Upper lobe of left lung (tissue), 6 donors: ENCODE data around the gene SLC29A1. TPM values are rescaled to one million over a fixed set of nuclear protein-coding genes. Genes with fewer than 3 reads are reported as not detected.
"Not testable (repeated sequence)": the region's sequence is repeated elsewhere in the genome, so short reads cannot be mapped to it uniquely, and the experiment has no call there.

ENCODE experiments used
- ATAC-seq, 2 donors: fragments of 200-7000 bp; cut with Tn5 transposase; one replicate each; pipeline ENCODE4 v1.9.1; 2022; ENCODE audit warnings: mild to moderate bottlenecking in 2 of 2, moderate library complexity in 2 of 2; ENCODE audit not compliant: low FRiP score in 2 of 2
- DNase-seq, 2 donors: peaks; one replicate each; pipeline ENCODE4 v3.0.0-alpha.2; 2019 to 2020
- H3K27ac ChIP-seq, 4 donors: fragments of 200-600 bp; sonication (generic); one replicate each; pipeline ENCODE4 v1.5.1; 2016 to 2019
- H3K27me3 ChIP-seq, 4 donors: fragments of 200-600 bp; sonication (generic); one replicate each; pipeline ENCODE4 v1.5.1; 2017 to 2019
- H3K36me3 ChIP-seq, 4 donors: fragments of 200-600 bp; sonication (generic); one replicate each; pipeline ENCODE4 v1.5.1; 2016 to 2019
- H3K4me1 ChIP-seq, 4 donors: fragments of 200-600 bp; sonication (generic); one replicate each; pipeline ENCODE4 v1.5.1; 2018 to 2019
- H3K4me3 ChIP-seq, 4 donors: fragments of 200-600 bp; sonication (generic); one replicate each; pipeline ENCODE4 v1.5.1; 2017 to 2019; ENCODE audit warnings: mild to moderate bottlenecking in 2 of 4, moderate library complexity in 1 of 4
- H3K9me3 ChIP-seq, 4 donors: fragments of 200-600 bp; sonication (generic); one replicate each; pipeline ENCODE4 v1.5.1; 2018 to 2019
- EP300 ChIP-seq, 4 donors: sonication (generic); formaldehyde crosslinking; IDR thresholded peaks; one replicate each; pipeline ENCODE4 v1.5.1; 2017; ENCODE audit warnings: antibody characterized with exemption in 4 of 4, control low read depth in 2 of 4
- POLR2A ChIP-seq, 4 donors: fragments of 450-650 bp; IDR thresholded peaks; one replicate each; pipeline ENCODE4 v1.5.1; 2016 to 2017; ENCODE audit warnings: antibody characterized with exemption in 4 of 4, mild to moderate bottlenecking in 2 of 4
- POLR2AphosphoS5 ChIP-seq, 2 donors: sonication (generic); formaldehyde crosslinking; IDR thresholded peaks; one replicate each; pipeline ENCODE4 v1.5.1; 2017; ENCODE audit warnings: antibody characterized with exemption in 2 of 2
- WGBS, 2 donors: methylation state at CpG; one replicate each; pipeline ENCODE4 v1.1.5; 2017 to 2018; 5-methylcytosine and 5-hydroxymethylcytosine counted together
- total RNA-seq, 6 donors: library from RNA; depleted of rRNA in 4 of 6; stranded (reverse); fragments of >200 nt in 4 of 6; gene quantifications; one replicate each; pipeline versions ENCODE4 v1.1.0 to v1.2.1, GENCODE V29; 2016 to 2021
- TF ChIP-seq, protein P1 (sequence below), 6 experiments: fragments of 450-650 bp in 4 of 6; fragments of 200-600 bp in 2 of 6; sonication (generic) in 2 of 6; IDR thresholded peaks; one replicate each; pipeline ENCODE4 v1.5.1; 2016 to 2019; ENCODE audit warnings: antibody characterized with exemption in 6 of 6
- donor health status: DM: no; HTN: no; CAD: no; lungs with moderate emphysema.
- donor health status: DM: no; HTN: yes; CAD: no; lungs with severe emphysema.

The SLC29A1 gene
- total RNA-seq, 6 donors from 2014 or later, result 38.3 to 93.2 (median 45.8) TPM

GRCh38 chr6:44230034-44230675 is 6.8 kb downstream of the SLC29A1 start:
- H3K27me3 ChIP-seq, result no peaks in the 10 kb centered on the region
- no peak overlapping the region for H3K4me3 ChIP-seq
- no peaks in the 10 kb centered on the region for H3K9me3 ChIP-seq
- H3K27ac ChIP-seq, result no peak overlapping the region
- peaks cover 27 to 37% (median 29%) of the 10 kb centered on the region in 4 donors for H3K4me1 ChIP-seq
- ATAC-seq (no peak), DNase-seq (peak in 1 of 2 donors; percentile 28)
- H3K36me3 ChIP-seq, result peaks cover 0 to 37% (median 22%) of the 10 kb centered on the region in 4 donors
- WGBS, 2 donors, result 97 to 100% methylated on average over 6 to 9 of the region's 10 CpGs
- no peak for TF ChIP-seq POLR2A (IDR thresholded peaks at IDR 0.05)
- no peak for TF ChIP-seq POLR2AphosphoS5 (IDR thresholded peaks at IDR 0.05)
- TF ChIP-seq EP300 (IDR thresholded peaks at IDR 0.05), result no peak
- TF ChIP-seq, protein P1, sequence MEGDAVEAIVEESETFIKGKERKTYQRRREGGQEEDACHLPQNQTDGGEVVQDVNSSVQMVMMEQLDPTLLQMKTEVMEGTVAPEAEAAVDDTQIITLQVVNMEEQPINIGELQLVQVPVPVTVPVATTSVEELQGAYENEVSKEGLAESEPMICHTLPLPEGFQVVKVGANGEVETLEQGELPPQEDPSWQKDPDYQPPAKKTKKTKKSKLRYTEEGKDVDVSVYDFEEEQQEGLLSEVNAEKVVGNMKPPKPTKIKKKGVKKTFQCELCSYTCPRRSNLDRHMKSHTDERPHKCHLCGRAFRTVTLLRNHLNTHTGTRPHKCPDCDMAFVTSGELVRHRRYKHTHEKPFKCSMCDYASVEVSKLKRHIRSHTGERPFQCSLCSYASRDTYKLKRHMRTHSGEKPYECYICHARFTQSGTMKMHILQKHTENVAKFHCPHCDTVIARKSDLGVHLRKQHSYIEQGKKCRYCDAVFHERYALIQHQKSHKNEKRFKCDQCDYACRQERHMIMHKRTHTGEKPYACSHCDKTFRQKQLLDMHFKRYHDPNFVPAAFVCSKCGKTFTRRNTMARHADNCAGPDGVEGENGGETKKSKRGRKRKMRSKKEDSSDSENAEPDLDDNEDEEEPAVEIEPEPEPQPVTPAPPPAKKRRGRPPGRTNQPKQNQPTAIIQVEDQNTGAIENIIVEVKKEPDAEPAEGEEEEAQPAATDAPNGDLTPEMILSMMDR (IDR thresholded peaks at IDR 0.05), result no peak

DNA sequence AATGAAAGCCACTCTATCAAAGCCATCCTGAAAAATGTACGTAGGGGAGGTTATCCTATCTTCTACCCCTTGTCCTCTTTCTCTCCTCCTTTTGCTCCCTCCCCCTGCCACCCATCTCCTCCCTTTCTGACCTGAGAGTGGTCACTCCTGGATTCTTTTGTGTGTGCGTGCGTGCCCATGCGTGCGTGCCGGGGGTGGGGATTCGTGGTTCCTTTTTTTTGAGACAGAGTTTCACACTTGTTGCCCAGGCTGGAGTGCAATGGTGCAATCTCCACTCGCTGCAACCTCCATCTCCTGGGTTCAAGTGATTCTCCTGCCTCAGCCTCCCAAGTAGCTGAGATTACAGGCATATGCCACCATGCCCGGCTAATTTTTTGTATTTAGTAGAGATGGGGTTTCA is 8.0 kb downstream of the SLC29A1 start:
- Histone ChIP-seq H3K36me3 (peaks cover 0 to 37% (median 22%) of the 10 kb centered on the region in 4 donors), H3K4me1 (peaks cover 21 to 30% (median 24%) of the 10 kb centered on the region in 4 donors)
- H3K27me3 ChIP-seq, H3K9me3 ChIP-seq, H3K4me3 ChIP-seq, H3K27ac ChIP-seq, ATAC-seq, DNase-seq: not testable (repeated sequence)
- 80 to 87% methylated on average over 9 of the region's 9 CpGs for WGBS, 2 donors

DNA sequence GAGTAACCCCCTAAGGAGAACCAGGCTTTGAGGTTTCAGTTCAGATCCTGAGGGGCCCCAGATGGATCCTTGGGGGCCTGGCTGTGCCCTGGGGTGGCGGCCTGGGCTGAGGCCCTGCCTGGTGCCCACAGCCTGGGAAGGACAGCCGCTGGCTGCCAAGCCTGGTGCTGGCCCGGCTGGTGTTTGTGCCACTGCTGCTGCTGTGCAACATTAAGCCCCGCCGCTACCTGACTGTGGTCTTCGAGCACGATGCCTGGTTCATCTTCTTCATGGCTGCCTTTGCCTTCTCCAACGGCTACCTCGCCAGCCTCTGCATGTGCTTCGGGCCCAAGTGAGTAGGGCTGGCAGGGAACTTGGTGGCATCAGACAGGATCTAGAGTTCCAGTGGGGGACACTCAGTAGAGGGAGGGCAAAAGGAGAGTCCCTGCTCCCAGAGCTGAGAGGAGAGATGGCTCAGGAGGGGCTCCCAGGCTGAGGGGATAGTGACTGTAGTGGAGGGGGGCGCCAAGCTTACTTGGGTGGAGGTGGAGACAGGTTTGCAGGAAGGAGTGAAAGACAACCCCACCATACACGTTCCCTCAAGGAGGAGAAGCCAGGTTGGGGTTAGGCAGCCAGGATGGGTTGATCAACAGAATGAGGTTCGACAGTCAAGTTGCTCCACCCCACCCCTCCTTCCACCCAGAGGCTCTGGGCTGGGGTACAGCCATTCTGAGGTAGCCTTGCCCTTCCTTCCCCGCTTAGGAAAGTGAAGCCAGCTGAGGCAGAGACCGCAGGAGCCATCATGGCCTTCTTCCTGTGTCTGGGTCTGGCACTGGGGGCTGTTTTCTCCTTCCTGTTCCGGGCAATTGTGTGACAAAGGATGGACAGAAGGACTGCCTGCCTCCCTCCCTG is 9.5 kb downstream of the SLC29A1 start:
- no peak for ATAC-seq
- TF ChIP-seq EP300 (IDR thresholded peaks at IDR 0.05) (no peak), POLR2AphosphoS5 (IDR thresholded peaks at IDR 0.05) (no peak), POLR2A (IDR thresholded peaks at IDR 0.05) (no peak)
- TF ChIP-seq, protein P1 (IDR thresholded peaks at IDR 0.05), result no peak
- peaks cover 0 to 37% (median 22%) of the 10 kb centered on the region in 4 donors for H3K36me3 ChIP-seq

GRCh38 chr6:44233567-44234100 is 10.2 kb downstream of the SLC29A1 start:
- peaks cover 25 to 33% (median 31%) of the 10 kb centered on the region in 4 donors for H3K4me1 ChIP-seq
- ATAC-seq (no peak), DNase-seq (no peak)
- H3K27me3 ChIP-seq, result no peaks in the 10 kb centered on the region
- no peak for TF ChIP-seq POLR2AphosphoS5 (IDR thresholded peaks at IDR 0.05)
- no peak for TF ChIP-seq POLR2A (IDR thresholded peaks at IDR 0.05)
- TF ChIP-seq, protein P1 (IDR thresholded peaks at IDR 0.05), result no peak
- no peak for TF ChIP-seq EP300 (IDR thresholded peaks at IDR 0.05)
- no peak overlapping the region for H3K4me3 ChIP-seq
- peak overlapping the region in 3 of 4 donors; percentile 59 to 66 (median 65) for H3K27ac ChIP-seq
- WGBS, 2 donors, result 77 to 80% methylated on average over 11 to 14 of the region's 14 CpGs
- peaks cover 0 to 37% (median 22%) of the 10 kb centered on the region in 4 donors for H3K36me3 ChIP-seq
- H3K9me3 ChIP-seq, result no peaks in the 10 kb centered on the region

More for the DNA sequence above, 9.5 kb downstream of the SLC29A1 start:
- 85 to 88% methylated on average over 6 to 16 of the region's 16 CpGs for WGBS, 2 donors
- Histone ChIP-seq H3K27me3 (no peaks in the 10 kb centered on the region), H3K9me3 (no peaks in the 10 kb centered on the region), H3K4me1 (peaks cover 25 to 28% (median 26%) of the 10 kb centered on the region in 4 donors), H3K4me3 (no peak overlapping the region), H3K27ac (peak overlapping the region in 2 of 4 donors; percentile 59 to 66)
- DNase-seq, result peak in 1 of 2 donors; percentile 66
